HG03066 (cell line): ENCODE results near the gene PRODH.
"Not testable (repeated sequence)": the region's sequence is repeated elsewhere in the genome, so short reads cannot be mapped to it uniquely, and the experiment has no call there.

Experiments used
- ATAC-seq: cut with Tn5 transposase; IDR thresholded peaks from one replicate; pipeline ENCODE4 v1.9.1; 2021; ENCODE audit warnings: low read depth; ENCODE audit not compliant: unreplicated experiment

The PRODH gene

GRCh38 chr22:18954990-18955571 is 19.0 kb upstream of the PRODH start:
- no peak for ATAC-seq

GRCh38 chr22:18954303-18954989 is 18.4 kb upstream of the PRODH start:
- ATAC-seq = not testable (repeated sequence)

- not testable (repeated sequence) for ATAC-seq
Measured at GRCh38 chr22:18953128-18953527, 17.0 kb upstream of the PRODH start.

GRCh38 chr22:18952022-18952421 is 15.9 kb upstream of the PRODH start:
- no peak for ATAC-seq

DNA sequence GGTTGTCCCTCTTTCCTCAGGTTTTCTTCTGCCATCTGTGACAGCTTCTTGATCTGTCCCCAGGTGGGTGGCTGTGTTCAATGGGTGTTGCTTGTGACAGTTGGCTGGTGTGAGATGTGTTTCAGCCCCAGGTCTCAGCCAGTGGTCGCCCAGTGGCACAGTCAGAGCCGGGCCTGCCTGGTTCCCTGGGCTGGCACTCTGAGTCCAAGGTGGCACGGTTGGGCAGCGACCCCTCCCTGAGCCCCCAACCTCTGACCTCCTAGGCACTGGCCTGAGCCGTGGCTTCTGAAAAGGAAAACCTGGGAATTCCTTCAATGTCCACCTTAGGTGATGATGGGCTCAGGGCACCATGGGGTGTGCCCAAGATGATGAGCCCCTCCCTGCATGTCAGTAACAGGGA is 14.0 kb upstream of the PRODH start:
- ATAC-seq = no peak

DNA sequence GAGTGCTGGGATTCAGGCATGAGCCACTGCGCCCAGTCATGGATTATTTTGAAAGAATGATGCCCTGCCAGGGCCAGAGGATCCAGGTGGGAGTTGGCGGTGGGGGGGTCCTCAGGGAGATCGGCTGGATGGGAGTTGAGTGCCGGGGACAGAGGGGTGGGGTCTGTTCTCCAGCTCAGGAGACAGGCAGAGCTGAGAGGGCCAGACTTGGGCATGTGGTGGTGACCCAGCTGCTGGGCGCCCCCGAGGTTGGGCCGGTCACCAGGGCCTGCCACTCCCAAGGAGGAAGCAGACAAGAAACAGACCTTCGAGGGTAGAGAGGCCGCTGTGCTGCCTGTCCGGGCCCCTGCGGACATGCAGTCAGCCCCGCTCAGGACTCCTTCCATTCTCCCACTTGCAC is 11.8 kb upstream of the PRODH start:
- ATAC-seq = no peak

DNA sequence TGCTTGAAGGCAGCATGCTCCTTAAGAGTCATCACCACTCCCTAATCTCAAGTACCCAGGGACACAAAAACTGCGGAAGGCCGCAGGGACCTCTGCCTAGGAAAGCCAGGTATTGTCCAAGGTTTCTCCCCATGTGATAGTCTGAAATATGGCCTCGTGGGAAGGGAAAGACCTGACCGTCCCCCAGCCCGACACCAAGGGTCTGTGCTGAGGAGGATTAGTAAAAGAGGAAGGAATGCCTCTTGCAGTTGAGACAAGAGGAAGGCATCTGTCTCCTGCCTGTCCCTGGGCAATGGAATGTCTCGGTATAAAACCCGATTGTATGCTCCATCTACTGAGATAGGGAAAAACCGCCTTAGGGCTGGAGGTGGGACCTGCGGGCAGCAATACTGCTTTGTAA is 11.0 kb upstream of the PRODH start:
- ATAC-seq = not testable (repeated sequence)

- ATAC-seq = not testable (repeated sequence)
Measured at GRCh38 chr22:18938691-18939090, 2.6 kb upstream of the PRODH start.

- ATAC-seq = not testable (repeated sequence)
Measured at GRCh38 chr22:18934688-18935087, 1.4 kb downstream of the PRODH start.

DNA sequence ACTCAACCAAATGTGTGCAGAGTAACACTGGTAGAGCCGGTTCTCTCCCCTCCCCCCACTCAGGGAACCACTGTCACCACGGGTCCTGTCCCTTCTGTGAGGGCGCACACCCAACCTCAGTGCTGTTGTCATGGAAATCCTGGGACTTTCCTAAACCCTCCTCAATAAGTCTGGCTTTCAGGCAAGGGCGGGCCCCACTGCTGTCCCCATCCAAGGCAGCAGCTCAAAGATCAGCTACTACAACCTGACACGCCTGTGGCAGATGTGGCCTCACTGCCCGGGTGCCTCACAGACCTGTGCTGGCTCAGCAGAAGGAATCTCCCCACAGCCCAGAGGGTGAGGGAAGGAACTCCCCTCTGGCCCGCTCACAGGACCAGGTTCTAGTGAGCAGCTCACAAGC is 2.2 kb downstream of the PRODH start:
- ATAC-seq = no peak

GRCh38 chr22:18931905-18932652 is 4.0 kb downstream of the PRODH start:
- no peak for ATAC-seq

GRCh38 chr22:18929459-18929858 is 6.6 kb downstream of the PRODH start:
- ATAC-seq = no peak

GRCh38 chr22:18927573-18927972 is 8.5 kb downstream of the PRODH start:
- no peak for ATAC-seq

DNA sequence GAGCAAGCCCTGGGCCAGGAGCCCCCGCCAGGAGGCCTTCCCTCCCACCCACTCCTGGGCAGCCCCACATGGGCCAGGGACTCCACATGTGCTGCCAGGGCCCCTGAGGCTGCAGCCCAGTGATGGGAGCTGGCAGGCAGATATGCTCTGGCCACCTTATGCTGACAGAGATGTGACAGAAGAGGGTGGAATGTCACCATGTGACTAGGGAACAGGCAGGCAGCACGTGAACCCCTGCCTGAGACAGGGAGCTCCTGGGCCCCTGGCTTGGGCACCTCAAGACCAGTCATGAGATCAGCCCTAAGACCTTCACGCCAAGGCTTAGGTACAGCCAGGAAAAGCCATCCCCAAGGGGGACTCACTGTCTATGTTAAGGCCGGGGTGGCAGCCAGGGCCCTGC is 9.1 kb downstream of the PRODH start:
- ATAC-seq = no peak

GRCh38 chr22:18925368-18926064 is 10.6 kb downstream of the PRODH start:
- ATAC-seq = no peak

GRCh38 chr22:18920257-18920902 is 15.7 kb downstream of the PRODH start:
- not testable (repeated sequence) for ATAC-seq

DNA sequence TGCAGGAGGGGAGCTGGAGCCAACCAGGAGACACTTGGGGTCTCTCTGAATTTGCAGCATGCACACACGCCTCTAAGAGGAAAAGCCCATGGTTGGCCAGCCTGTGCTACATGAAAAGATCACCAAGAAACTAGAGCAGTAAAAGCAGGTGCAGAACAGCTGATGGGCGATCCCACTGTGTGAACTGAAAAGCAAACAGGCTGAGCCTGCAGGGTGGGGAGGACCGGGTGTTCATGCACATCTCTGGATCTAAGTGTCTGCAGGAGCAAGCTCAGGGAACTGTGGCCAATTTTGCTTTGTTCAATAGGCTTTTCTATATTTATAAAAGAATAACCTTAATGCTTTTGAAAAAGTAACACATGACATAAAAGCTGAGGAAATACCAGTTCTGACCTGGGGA is 18.3 kb downstream of the PRODH start:
- ATAC-seq = not testable (repeated sequence)

DNA sequence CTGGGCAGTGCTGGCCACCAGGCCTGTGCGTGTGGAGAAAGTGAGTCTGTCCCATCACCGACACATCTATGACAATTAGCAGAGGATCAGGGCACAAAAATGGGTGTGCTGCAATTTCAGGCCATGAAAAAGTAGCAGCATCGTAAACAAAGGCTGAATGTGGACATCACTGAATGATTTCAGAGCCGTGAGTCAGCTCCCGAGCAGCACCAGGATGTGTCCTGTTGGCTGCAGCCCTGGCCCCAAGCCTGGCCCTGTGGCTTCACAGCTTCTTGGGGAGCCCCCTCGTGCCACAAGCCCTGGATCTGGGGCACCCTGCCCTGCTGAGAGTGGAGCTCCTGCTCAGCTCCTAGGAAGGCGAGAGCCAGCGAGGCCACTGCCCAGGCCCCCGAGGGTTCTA is 20.5 kb downstream of the PRODH start:
- not testable (repeated sequence) for ATAC-seq

GRCh38 chr22:18914558-18914957 is 21.5 kb downstream of the PRODH start:
- not testable (repeated sequence) for ATAC-seq

DNA sequence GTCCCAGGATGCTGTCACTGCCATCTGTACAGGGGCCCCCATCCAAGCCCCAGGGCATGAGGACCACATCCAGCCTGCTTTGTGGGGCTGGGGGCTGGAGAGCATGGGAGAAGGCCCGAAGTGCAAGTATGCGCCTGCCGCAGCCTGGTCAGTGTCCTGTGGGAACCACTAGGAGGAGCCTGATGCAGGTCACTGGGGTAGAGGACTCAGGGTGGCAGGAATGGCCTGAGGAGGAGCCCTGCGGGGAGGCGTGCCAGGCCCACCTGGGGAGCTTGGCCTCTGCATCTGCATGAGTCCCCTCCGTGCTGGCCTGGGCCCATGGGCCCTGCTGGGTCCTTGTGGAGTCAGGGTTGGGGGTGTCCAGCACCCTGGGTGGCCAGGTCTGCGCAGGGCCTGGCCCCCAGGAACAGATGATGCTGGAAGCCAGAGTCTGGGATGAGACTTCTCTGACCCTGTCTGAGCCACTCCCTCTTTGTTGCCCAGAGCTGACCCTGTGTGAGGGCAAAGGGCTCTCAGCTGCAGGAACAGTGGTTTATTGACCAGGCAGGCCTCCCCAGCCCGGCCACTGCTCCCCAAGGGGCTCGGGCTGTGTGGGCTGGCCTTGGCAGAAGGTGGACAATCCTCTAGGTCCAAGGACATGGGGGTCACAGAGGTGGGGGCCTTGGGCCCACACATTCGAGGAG is 23.7 kb downstream of the PRODH start:
- not testable (repeated sequence) for ATAC-seq
